Testis (tissue), 2 donors: ENCODE data around the gene ANKRD16.

ENCODE experiments used
- POLR2A ChIP-seq: fragments of 450-650 bp; IDR thresholded peaks from one replicate; pipeline ENCODE4 v1.6.1; 2017; ENCODE audit warnings: antibody characterized with exemption, mild to moderate bottlenecking, moderate library complexity
- TF ChIP-seq, protein P1 (sequence below), 3 experiments: fragments of 450-650 bp in 2 of 3; fragments of 200-600 bp in 1 of 3; sonication (generic) in 1 of 3; IDR thresholded peaks; one replicate each; pipeline ENCODE4 v1.5.1; 2016 to 2019; ENCODE audit warnings: antibody characterized with exemption in 3 of 3, mild to moderate bottlenecking in 2 of 3, moderate library complexity in 1 of 3

DNA sequence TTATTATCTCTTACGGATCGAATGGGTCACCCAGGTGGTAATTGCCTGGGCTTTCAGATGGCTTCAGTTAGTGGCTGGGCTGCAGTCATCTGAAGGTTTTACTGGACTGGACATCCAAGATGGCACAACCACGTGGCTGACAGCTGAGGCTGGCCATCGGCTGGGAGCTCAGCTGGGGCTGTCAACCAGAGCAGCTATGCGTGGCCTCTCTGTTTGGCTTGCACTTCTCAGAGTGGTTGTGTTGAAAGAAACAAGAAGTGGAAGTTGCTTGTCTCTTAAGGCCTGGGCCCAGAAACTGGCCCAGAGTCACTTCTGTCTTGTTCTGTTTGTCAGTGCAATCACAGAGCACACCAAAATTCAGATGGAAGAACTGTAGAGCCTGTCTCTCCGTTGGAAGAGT lies 70.8 kb downstream of the ANKRD16 start:
- TF ChIP-seq, protein P1, sequence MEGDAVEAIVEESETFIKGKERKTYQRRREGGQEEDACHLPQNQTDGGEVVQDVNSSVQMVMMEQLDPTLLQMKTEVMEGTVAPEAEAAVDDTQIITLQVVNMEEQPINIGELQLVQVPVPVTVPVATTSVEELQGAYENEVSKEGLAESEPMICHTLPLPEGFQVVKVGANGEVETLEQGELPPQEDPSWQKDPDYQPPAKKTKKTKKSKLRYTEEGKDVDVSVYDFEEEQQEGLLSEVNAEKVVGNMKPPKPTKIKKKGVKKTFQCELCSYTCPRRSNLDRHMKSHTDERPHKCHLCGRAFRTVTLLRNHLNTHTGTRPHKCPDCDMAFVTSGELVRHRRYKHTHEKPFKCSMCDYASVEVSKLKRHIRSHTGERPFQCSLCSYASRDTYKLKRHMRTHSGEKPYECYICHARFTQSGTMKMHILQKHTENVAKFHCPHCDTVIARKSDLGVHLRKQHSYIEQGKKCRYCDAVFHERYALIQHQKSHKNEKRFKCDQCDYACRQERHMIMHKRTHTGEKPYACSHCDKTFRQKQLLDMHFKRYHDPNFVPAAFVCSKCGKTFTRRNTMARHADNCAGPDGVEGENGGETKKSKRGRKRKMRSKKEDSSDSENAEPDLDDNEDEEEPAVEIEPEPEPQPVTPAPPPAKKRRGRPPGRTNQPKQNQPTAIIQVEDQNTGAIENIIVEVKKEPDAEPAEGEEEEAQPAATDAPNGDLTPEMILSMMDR (IDR thresholded peaks at IDR 0.05) = no peak
- no peak for TF ChIP-seq POLR2A
